ENCODE results near the gene N4BP2L2.

The N4BP2L2 gene

DNA sequence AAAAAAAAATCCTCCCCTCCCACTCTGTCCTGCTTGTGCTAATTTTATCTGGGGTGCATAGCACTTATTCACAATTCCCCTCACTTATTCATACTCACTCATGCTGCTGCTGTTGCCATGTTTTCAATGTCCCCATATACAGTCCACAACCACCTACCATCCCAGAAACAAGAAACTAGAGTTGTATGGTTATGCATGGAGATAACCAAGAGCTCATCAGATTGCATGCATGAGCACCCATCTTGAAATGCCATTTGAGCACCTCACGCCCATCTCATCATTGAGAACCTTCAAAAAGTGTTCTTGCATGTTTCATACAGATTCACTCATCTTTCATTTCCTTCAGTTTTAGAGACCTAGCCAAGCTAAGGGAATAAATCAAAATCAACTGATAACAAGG, 15.1 kb upstream of the N4BP2L2 start:
- no peak overlapping the region for H3K27ac Mint-ChIP-seq
- no peak for DNase-seq
- H3K4me3 Mint-ChIP-seq = no peak overlapping the region
- H3K4me1 Mint-ChIP-seq = peaks cover 7% of the 10 kb centered on the region
- H3K9me3 Mint-ChIP-seq = peaks cover 4% of the 10 kb centered on the region
- H3K27me3 Mint-ChIP-seq (ENCODE audit: low read depth, poor library complexity) = peaks cover 3% of the 10 kb centered on the region
- TF ChIP-seq, protein P1, sequence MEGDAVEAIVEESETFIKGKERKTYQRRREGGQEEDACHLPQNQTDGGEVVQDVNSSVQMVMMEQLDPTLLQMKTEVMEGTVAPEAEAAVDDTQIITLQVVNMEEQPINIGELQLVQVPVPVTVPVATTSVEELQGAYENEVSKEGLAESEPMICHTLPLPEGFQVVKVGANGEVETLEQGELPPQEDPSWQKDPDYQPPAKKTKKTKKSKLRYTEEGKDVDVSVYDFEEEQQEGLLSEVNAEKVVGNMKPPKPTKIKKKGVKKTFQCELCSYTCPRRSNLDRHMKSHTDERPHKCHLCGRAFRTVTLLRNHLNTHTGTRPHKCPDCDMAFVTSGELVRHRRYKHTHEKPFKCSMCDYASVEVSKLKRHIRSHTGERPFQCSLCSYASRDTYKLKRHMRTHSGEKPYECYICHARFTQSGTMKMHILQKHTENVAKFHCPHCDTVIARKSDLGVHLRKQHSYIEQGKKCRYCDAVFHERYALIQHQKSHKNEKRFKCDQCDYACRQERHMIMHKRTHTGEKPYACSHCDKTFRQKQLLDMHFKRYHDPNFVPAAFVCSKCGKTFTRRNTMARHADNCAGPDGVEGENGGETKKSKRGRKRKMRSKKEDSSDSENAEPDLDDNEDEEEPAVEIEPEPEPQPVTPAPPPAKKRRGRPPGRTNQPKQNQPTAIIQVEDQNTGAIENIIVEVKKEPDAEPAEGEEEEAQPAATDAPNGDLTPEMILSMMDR (IDR thresholded peaks at IDR 0.05) = no peak
- H3K36me3 Mint-ChIP-seq (ENCODE audit: low read depth) = no peaks in the 10 kb centered on the region

DNA sequence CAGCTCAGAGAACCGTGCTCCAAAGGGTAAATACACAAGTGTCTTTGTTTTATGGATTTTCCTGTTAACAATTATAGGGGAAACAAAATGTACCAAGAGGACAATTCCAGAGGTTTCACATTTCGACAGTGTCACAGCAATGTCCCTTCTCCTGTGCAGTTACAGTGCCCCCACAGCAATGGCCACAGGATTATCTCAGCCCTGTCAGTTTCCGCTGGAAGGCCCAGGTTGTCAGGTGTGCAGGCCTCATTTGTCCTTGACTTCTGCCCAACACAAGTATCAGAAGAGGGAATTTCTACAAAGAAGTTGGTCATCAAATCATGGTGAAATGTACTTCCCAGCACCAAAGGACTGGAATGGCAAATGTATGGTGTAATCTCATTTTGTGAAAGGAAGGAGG, 11.2 kb upstream of the N4BP2L2 start:
- no peak overlapping the region for H3K4me3 Mint-ChIP-seq
- peak overlapping the region; percentile 6 for H3K27ac Mint-ChIP-seq
- H3K27me3 Mint-ChIP-seq (ENCODE audit: low read depth, poor library complexity) = peaks cover 6% of the 10 kb centered on the region
- peaks cover 4% of the 10 kb centered on the region for H3K9me3 Mint-ChIP-seq
- no peaks in the 10 kb centered on the region for H3K36me3 Mint-ChIP-seq (ENCODE audit: low read depth)
- peaks cover 7% of the 10 kb centered on the region for H3K4me1 Mint-ChIP-seq
- TF ChIP-seq, protein P1 (IDR thresholded peaks at IDR 0.05) = no peak
- no peak for DNase-seq

DNA sequence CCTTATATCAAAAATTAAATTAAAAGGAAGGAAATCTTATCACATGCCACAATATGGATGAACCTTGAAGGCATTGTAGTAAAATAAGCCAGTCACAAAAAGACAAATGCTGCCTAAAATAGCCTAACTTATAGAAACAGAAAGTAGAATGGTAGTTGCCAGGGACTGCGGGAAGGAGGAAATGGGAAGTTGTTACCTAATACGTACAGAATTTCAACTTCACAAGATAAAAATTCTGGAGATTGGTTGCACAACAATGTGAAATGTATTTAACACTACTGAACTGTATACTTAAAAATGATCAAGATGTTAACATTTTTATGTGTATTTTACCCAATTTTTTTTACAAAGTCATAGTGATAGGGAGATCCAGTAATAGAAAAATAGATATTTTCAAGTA, 10.2 kb upstream of the N4BP2L2 start:
- no peak for DNase-seq
- no peak overlapping the region for H3K4me3 Mint-ChIP-seq
- H3K27me3 Mint-ChIP-seq (ENCODE audit: low read depth, poor library complexity) = peaks cover 13% of the 10 kb centered on the region
- peaks cover 7% of the 10 kb centered on the region for H3K4me1 Mint-ChIP-seq
- peaks cover 4% of the 10 kb centered on the region for H3K9me3 Mint-ChIP-seq
- H3K27ac Mint-ChIP-seq = no peak overlapping the region
- no peaks in the 10 kb centered on the region for H3K36me3 Mint-ChIP-seq (ENCODE audit: low read depth)
- TF ChIP-seq, protein P1 (IDR thresholded peaks at IDR 0.05) = no peak

DNA sequence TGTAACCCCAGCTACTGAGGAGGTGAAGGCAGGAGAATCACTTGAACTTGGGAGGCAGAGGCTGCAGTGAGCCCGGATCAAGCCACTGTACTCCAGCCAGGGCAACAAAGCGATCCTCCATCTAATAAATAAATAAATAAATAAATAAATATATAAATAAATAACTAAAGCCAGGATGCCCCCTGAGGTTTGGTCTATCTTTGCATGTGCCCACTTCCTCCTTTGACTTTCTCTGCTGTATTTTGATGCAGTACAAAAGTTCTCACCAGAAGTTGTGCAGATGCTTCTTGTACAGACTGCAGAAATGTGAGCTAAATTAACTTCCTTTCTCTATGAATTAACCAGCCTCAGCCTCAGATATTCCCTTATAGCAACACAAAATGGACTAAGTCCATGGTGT, 6.5 kb upstream of the N4BP2L2 start:
- Mint-ChIP-seq H3K4me1 (peaks cover 7% of the 10 kb centered on the region), H3K4me3 (no peak overlapping the region), H3K36me3 (ENCODE audit: low read depth) (no peaks in the 10 kb centered on the region), H3K27me3 (ENCODE audit: low read depth, poor library complexity) (peaks cover 18% of the 10 kb centered on the region), H3K9me3 (peaks cover 3% of the 10 kb centered on the region), H3K27ac (no peak overlapping the region)
- TF ChIP-seq, protein P1 (IDR thresholded peaks at IDR 0.05) = no peak
- DNase-seq = no peak

DNA sequence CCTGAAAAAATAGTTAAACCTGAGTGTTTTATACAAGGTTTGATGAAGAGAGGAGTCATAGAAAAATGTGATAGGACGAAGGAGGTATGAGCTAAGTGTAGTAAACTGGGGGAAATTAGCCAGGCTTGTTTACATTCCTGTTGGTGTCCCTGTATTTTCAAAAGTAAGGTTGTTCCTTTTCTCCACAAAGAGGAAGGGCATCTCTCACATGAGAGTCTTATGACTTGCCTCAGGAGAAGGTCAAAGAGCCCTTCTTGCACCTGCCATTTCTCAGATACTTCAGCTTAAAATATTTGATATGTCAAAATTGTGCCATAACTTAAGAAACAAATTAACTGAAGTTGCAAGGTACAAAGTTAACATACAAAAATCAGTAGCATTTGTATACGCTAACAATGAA, 3.6 kb upstream of the N4BP2L2 start:
- peaks cover 4% of the 10 kb centered on the region for H3K4me1 Mint-ChIP-seq
- H3K27me3 Mint-ChIP-seq (ENCODE audit: low read depth, poor library complexity) = peaks cover 18% of the 10 kb centered on the region
- no peak overlapping the region for H3K27ac Mint-ChIP-seq
- no peak overlapping the region for H3K4me3 Mint-ChIP-seq
- H3K36me3 Mint-ChIP-seq (ENCODE audit: low read depth) = peaks cover 21% of the 10 kb centered on the region
- no peak for DNase-seq
- TF ChIP-seq, protein P1 (IDR thresholded peaks at IDR 0.05) = no peak
- peaks cover 23% of the 10 kb centered on the region for H3K9me3 Mint-ChIP-seq

DNA sequence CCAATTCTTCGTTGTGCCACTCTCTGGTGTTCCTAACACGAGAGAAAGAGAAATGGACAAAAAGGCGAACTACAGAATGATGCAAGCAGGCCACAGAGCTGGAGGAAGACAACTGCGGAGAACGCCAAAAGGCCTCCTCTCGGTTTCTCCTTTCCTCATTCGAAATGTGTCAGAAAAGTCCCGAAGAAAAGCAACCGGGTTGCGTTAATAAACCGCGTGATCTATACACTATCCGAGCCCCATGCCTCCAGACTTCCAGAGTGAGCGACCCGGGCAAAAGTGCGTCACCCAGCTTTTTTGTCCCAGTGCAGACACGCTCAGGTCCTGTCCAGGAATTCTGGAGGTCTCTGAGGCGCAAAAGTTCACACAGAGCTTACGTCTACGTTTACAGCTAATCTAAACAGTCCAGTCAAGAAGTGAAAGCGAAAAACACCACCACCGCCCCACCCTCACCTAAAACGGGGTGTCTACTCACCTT, 413 bp downstream of the N4BP2L2 start:
- peak overlapping the region; percentile 99 for H3K4me3 Mint-ChIP-seq

More for the DNA sequence above, 413 bp downstream of the N4BP2L2 start:
- peak; percentile 33 for DNase-seq
- Mint-ChIP-seq H3K27me3 (ENCODE audit: low read depth, poor library complexity) (peaks cover 7% of the 10 kb centered on the region), H3K36me3 (ENCODE audit: low read depth) (peaks cover 60% of the 10 kb centered on the region), H3K9me3 (peaks cover 44% of the 10 kb centered on the region), H3K4me1 (peaks cover 30% of the 10 kb centered on the region), H3K27ac (peak overlapping the region; percentile 99)
- TF ChIP-seq, protein P1 (IDR thresholded peaks at IDR 0.05) = no peak

All from nephron progenitor cell (in vitro differentiated cells).